ENCODE measurements around the gene CFAP54.
A peak's percentile ranks its signal among the peaks of the same experiment; 100 is the strongest.
"Not testable (repeated sequence)": the region's sequence is repeated elsewhere in the genome, so short reads cannot be mapped to it uniquely, and the experiment has no call there.

CFAP54 gene

GRCh38 chr12:96473394-96474093 is 15.8 kb upstream of the CFAP54 start:
- DNase-seq (ENCODE audit: low spot score): no peak

- DNase-seq (ENCODE audit: low spot score): no peak
Measured at GRCh38 chr12:96474206-96474605, 15.2 kb upstream of the CFAP54 start.

DNA sequence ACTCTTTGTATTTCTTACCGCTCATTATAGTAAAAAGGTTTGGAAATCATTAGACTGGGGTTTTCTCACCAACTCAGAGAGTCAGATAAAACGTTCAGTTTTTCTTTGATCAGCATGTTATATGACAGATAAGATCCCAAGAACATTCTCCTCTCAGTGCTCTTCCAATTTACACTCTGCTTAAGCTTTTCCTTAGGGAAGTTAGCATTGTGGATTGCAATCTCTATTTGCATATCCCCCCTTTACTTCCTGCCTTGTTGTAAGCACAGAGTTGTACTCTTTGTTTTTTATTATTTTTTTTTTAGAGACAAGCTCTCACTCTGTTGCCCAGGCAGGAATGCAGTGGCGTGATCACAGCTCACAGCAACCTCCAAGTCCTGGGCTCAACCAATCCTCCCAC is 11.4 kb upstream of the CFAP54 start:
- DNase-seq (ENCODE audit: low spot score): no peak

DNA sequence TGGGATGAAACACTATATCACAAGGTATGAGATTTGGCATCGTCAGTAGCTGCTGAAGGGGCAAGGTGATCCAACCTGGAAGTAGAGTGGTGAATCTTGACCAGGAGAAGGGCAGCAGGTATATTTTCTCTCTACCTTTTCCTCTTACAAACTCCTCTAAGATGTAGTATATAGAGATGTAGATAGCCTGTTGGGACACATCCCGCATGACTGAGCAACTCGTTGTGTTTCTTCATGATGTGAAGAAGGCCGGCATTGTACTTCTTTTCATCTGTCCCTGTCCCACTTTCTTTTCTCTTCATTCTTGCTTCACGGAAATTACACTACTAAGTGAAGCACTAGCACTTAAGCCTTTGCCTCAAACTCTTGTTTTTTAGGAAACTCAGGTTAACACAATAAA is 7.3 kb upstream of the CFAP54 start:
- DNase-seq (ENCODE audit: low spot score): no peak

DNA sequence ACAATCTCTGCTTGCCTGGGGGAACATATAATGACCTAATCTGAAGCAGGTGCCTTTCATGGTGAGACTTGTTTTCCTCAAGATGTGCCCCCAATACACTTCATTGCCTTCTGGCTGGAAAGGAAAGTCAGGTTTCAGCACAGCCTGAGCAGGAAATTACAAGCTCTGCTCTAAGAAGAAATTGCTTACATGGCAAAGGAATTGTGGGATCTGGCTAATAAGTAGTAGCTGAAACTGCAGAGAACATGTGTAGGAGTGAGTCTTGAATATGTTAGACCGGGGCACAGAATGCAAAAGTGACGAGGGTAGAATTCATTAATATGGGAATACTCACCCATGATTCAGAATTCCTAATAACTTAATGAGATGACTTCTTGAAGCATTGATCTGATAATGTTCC is 6.3 kb upstream of the CFAP54 start:
- DNase-seq (ENCODE audit: low spot score): no peak

DNA sequence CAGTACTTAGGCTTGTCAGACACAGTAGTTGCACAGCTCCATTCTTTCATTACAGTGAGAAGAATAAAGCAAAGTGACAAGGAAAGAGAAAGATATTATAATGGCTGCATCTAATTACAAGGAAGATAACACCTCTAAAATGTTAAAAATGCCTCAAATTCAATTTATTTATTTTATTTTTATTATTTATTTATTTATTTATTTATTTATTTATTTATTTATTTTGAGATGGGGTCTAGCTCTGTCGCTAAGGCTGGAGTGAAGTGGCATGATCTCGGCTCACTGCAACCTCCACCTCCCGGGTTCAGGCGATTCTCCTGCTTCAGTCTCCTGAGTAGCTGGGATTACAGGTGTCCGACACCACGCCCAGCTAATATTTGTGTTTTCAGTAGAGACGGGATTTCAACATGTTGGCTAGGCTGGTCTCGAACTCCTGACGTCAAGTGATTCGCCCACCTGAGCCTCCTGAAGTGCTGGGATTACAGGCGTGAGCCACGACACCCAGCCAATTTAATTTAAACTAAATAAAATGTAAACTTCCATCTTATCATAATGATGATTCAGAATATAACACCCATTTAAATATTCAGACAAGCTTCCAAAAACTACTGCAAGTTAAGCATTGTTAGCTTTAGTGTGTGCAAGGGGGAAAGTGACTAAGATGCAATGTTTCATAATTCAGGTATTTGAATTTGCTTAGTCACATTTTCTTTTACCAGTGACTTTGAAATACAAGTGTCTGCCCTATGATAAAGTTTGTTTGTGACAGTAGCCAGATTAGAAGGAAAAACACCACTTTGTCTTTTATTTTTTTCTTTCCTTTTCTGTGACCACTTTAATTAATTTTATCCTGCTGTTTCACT is 2.4 kb upstream of the CFAP54 start:
- no peak for DNase-seq (ENCODE audit: low spot score)

DNA sequence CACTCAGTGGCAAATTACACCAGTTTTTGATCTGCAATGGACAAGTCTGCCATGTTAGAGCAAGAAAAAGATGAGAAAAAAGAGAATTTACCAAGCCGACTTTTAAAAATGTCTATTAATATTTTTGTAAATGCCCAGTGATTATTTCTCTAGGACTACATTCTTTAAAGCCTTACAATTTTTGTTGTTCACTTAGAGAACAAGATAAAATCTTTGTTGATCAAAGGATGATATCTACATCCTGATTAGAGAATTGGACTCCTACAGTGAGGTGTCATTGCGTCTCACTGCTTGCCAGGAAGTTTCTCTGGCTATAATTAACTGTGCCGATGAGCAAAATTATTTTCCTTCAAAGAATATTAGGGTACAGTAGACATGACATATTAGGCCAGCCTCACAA is 1.7 kb upstream of the CFAP54 start:
- DNase-seq (ENCODE audit: low spot score): no peak

GRCh38 chr12:96493106-96493505 is 3.7 kb downstream of the CFAP54 start:
- no peak for DNase-seq (ENCODE audit: low spot score)

GRCh38 chr12:96494154-96494553 is 4.8 kb downstream of the CFAP54 start:
- not testable (repeated sequence) for DNase-seq (ENCODE audit: low spot score)

- DNase-seq (ENCODE audit: low spot score): no peak
Measured at GRCh38 chr12:96495155-96495554, 5.8 kb downstream of the CFAP54 start.

DNA sequence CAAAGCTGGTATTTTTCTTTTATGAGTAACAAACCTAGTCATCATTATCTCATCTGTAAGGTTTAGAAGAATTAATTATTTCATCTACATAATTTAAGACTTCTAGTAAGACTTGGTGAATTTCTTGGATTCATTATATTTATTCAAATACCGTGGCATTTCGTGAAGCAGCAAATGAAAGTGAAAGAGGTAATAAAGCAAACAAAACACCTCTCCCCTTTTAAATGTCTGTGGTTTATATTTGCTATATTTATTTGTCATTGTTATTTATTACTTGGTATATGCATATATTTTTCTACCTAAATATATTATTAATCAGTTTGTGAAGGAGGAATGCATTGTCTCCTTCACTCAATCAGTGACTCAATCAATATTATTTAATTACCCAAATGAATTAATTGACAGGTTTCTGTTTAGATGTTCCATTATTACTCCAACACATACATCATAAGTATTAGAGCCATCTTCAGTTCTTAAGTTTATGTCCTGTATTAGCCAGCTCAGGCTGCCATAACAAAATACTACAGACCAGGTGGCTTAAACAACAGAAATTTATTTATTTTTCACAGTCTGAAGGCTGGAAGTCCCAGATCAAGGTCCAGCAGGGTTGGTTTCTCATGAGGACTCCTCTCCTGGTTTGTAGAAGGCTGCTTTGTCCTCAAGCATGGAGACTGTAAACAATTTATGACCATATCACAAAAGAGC is 6.6 kb downstream of the CFAP54 start:
- DNase-seq (ENCODE audit: low spot score): no peak

GRCh38 chr12:96496944-96497343 is 7.6 kb downstream of the CFAP54 start:
- DNase-seq (ENCODE audit: low spot score): no peak

DNA sequence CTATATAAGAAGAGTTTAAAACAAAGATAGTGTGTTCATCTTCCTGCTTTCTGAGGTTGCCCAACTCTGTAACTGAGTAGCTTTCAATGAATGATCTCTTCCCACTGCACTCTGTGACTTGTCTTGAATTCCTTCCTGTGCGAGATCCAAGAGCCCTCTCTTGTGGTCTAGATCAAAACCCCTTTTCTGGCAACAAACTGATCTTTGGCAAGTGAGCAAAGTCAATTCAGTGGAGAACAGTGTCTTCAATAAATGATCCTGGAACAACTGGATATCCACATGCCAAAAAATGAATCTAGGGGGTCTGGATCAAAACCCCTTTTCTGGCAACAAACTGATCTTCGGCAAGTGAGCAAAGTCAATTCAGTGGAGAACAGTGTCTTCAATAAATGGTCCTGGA is 8.5 kb downstream of the CFAP54 start:
- no peak for DNase-seq (ENCODE audit: low spot score)

- DNase-seq (ENCODE audit: low spot score): no peak
Measured at GRCh38 chr12:96500693-96501092, 11.3 kb downstream of the CFAP54 start.

DNA sequence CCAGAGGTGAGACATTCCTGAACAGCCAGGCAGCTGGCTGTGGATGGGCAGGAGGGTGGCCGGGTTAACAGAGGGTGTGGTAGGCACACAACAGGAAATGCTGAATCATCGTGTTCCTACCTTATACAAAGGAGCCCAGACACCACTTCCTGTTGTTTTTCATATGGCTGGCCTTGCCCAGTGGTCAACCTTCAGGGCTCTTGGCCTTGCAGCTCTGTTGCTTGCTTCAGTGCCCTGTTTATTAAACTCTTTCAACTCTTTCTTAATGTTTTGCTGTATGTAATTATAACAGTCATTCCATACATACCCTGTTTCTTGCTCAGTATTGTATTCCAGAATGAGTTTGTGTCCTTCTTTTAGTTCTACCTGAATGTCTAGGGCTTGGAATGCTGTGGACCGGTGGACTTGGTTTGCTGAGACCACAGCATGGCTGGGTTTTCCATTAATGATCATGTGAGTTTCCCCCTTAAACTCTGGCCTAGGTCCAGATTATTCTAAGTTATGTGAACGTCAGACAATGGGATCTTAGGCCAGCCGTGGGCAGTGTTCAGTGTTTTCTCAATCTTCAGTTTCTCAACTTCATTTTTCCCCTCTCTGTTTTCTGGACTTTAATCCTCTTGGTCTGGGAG is 11.9 kb downstream of the CFAP54 start:
- DNase-seq (ENCODE audit: low spot score): peak; percentile 58

DNA sequence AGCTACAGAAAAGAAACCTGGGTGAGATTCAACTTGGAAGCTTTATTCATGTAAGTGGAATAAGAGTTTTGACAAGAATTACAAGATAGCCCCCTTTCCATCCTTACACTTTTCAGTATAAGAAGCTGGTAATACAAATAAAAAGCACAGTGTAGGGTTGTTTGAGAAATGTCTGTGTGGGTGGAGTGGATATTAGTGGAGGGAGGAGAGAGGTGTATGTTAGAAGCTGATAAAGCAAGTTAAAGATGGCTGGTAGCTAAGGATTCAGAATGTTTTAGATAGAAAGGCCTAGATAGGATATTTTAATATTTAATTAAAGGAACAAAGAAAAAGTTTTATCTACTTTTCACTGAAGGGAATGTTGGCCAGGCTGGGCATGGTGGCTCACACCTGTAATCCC is 12.5 kb downstream of the CFAP54 start:
- DNase-seq (ENCODE audit: low spot score): no peak

DNA sequence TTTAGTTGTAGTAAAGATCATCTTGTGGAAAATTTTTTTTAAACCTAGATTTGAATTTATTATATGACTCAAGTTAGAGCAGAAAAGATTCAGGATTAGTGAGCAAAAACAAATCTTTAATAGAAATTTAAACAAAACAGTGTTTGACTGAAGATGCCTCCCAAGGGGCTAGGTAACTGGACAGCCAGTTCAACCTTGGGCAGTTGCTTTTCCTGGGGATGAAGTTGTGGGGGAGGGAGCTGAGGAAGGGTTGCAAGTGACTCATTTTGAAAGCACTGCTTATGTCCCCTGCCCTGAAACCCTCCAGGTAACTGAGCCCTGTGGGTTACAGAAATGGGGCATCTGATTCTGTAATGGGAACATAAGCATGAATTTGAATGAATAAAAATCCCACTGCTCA is 13.1 kb downstream of the CFAP54 start:
- no peak for DNase-seq (ENCODE audit: low spot score)

- DNase-seq (ENCODE audit: low spot score): no peak
Measured at GRCh38 chr12:96502949-96503532, 13.7 kb downstream of the CFAP54 start.

- no peak for DNase-seq (ENCODE audit: low spot score)
Measured at GRCh38 chr12:96503976-96504375, 14.6 kb downstream of the CFAP54 start.

DNA sequence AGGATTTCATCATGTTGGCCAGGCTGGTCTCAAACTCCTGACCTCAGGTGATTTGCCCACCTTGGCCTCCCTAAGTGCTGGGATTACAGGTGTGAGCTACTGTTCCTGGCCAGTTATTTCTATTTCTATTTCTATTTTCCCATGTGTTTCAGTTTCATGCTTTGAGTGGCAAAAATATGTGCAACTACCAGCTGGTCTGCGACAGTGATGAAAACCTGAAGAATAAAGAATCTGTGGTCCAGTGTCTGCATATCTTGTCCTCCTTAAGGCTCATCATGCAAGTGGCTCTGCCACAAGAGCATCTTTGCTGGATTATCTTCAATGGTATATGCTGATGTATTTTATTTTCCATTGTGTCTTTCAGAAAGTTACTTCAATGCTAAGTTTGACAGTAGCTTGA is 17.4 kb downstream of the CFAP54 start:
- no peak for DNase-seq (ENCODE audit: low spot score)

- no peak for DNase-seq (ENCODE audit: low spot score)
Measured at GRCh38 chr12:96510306-96510764, 21.0 kb downstream of the CFAP54 start.

GRCh38 chr12:96513166-96513565 is 23.8 kb downstream of the CFAP54 start:
- no peak for DNase-seq (ENCODE audit: low spot score)

All from iPS-NIHi11 (cell line).